ENCODE data around the gene STK4.

- no peak for TF ChIP-seq POLR2AphosphoS5 (IDR thresholded peaks at IDR 0.05; ENCODE audit: low read depth, low read length)
- TF ChIP-seq TAF1 (IDR thresholded peaks at IDR 0.05; ENCODE audit: borderline replicate concordance, insufficient read depth, low read length) = no peak
- no peak for TF ChIP-seq REST (IDR thresholded peaks at IDR 0.05; ENCODE audit: insufficient read depth in 1 of 2, low read depth in 2 of 2, low read length in 2 of 2)
These were observed 48.0 kb upstream of the STK4 start for GRCh38 chr20:44918342-44918741.
